Fibroblast of skin of left quadriceps (primary cell): ENCODE results near the gene SBK2.
"Not testable (repeated sequence)": the region's sequence is repeated elsewhere in the genome, so short reads cannot be mapped to it uniquely, and the experiment has no call there.

Experiments used
- DNase-seq, 2 experiments: peaks; one replicate each; pipeline ENCODE4 v3.0.0-alpha.2; 2013; ENCODE audit warnings: low read depth in 2 of 2

Gene SBK2

DNA sequence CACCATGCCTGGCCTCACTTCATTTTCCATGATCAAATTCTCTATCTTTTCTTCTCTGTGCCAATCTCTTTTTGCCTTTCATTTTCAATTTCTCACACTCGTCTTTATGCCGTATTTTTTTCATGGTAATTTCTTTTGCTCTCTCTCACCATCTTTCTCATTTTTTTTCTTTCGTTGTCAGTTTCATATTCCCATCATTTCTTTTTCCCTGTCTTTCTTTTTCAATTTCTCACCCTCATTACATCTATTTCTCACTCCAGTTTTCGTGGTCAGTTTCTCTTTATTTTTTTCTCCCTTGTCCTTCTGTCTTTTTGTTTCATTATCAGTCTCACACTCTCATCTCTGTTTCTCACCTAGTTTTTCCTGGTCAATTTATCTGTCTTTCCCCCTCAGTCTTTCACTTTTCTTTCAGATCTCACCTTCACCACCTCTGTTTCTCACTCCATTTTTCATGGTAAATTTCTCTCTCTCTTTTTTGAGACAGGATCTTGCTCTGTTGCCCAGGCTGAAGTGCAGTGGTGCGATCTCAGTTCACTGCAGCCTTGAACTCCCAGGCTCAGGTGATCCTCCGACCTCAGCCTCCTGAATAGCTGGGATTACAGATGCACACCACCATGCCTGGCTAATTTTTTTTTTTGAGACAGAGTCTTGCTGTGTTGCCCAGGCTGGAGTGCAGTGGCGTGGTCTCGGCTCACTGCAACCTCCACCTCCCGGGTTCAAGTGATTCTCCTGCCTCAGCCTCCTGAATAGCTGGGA, 34.6 kb downstream of the SBK2 start:
- DNase-seq = no peak

- no peak for DNase-seq
Measured at GRCh38 chr19:55500368-55500952, 36.5 kb downstream of the SBK2 start.

DNA sequence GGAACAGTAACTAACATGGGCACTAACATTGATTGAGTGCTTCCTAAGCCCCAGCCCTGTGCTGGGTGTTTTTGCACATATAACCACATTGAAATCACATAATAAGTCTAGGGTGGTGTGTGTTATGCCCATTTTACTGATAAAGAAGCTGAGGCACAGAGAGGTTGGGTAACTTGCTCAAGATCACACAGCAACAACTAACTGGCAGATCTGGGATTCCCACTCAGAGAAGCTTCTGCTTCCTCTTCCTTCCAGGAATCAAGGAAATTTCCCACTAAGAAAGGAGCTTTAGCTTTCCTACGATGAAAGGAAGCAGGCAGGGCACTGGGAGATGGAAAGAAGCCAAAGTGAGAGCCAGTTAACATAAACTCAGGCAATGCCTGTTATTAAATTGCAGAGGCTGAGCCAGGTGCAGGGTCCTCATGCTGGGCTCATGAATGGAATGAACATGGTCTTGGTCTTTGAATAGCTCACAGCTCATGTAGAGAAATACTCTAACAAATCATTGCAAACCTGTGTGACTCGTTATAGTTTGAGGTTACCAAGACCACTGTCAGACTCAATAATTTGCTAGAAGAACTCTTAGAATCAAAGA, 38.6 kb downstream of the SBK2 start:
- DNase-seq = no peak

- no peak for DNase-seq
Measured at GRCh38 chr19:55497763-55498162, 39.2 kb downstream of the SBK2 start.

DNA sequence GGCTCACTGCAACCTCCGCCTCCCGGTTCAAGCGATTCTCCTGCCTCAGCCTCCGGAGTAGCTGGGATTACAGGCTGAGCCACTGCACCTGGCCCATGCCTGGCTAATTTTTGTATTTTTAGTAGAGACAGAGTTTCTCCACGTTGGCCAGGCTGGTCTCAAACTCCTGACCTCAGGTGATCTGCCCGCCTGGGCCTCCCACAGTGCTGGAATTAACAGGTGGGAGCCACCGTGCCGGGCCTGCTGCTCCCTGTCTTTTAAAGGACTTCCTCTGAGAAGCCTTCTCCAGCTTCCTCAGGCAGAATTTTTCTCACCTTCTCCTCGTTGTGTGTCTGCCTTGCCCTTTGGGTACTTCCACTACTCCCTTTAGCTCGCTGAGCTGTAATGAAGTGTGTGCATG, 40.1 kb downstream of the SBK2 start:
- DNase-seq = not testable (repeated sequence)

- no peak for DNase-seq
Measured at GRCh38 chr19:55495646-55496349, 41.1 kb downstream of the SBK2 start.

- DNase-seq = no peak
Measured at GRCh38 chr19:55494172-55494761, 42.7 kb downstream of the SBK2 start.

GRCh38 chr19:55493645-55494171, 43.2 kb downstream of the SBK2 start:
- no peak for DNase-seq

- DNase-seq = no peak
Measured at GRCh38 chr19:55493052-55493644, 43.8 kb downstream of the SBK2 start.

GRCh38 chr19:55492362-55492944, 44.5 kb downstream of the SBK2 start:
- no peak for DNase-seq

- DNase-seq = no peak
Measured at GRCh38 chr19:55491546-55492360, 45.2 kb downstream of the SBK2 start.

GRCh38 chr19:55490478-55491432, 46.2 kb downstream of the SBK2 start:
- DNase-seq = no peak

DNA sequence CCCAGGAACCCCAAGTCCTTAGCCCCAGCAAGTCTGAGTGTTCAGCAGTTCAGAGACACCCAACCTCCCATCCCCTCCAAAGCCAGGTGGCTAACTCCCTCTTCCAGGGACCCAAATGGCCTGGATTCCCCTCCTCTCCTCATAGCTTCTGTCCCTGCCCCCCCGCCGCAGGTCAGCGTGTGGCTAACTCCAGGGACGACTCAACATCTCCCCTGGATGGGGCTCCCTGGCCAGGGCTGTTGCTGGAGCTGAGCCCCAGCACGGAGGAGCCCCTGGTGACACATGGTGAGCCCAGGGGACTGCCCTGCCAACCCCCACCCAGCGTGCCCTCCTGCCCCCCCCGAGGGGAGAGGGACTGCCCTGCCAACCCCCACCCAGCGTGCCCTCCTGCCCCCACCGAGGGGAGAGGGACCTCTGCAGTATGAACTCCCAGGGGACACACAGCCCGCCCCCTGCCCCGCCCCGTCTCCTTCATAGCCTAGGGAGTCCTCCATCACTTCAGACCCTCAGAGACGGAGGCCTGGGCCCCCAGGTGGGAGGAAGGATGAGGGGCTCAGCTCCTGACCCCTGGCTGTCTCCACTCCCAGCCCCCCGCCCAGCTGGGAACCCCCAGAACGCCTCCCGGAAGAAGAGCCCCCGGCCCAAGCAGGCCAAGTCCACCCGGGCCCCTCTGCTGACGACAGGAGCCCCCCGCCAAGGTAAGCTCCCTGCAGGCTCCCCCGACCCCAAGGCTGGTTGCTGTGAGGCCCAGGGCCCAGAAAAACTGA, 47.0 kb downstream of the SBK2 start:
- DNase-seq = no peak

- no peak for DNase-seq
Measured at GRCh38 chr19:55488986-55489710, 47.8 kb downstream of the SBK2 start.

GRCh38 chr19:55487924-55488687, 48.8 kb downstream of the SBK2 start, which contains the start of gene SSC5D:
Gene SSC5D (plus strand): TSS chr19:55488436. CDS start chr19:55488590, 154 bp downstream.
- DNase-seq = no peak
